CD4-positive, CD25-positive, alpha-beta regulatory T cell (primary cell): ENCODE results near the gene MACROD2. TPM values are rescaled to one million over a fixed set of nuclear protein-coding genes. Genes with fewer than 3 reads are reported as not detected.

Experiments used
- ATAC-seq, 2 donors: fragments of 150-1000 bp; cut with Tn5 transposase; one replicate each; pipeline ENCODE4 v1.10.0; 2021; ENCODE audit warnings: low read depth in 2 of 2, moderate number of reproducible peaks in 2 of 2, moderate library complexity in 1 of 2
- DNase-seq, 3 donors: peaks; one replicate each; pipeline versions ENCODE4 v3.0.0 to v3.0.0-alpha.2; 2012 to 2022; ENCODE audit warnings: mixed read lengths in 1 of 3
- H3K27ac ChIP-seq: one replicate; pipeline ENCODE4 v1.7.0; 2013; ENCODE audit warnings: mild to moderate bottlenecking, low read length; ENCODE audit not compliant: insufficient read depth, poor library complexity, severe bottlenecking
- H3K27me3 ChIP-seq: one replicate; pipeline ENCODE4 v1.7.0; 2013; ENCODE audit warnings: low read length; ENCODE audit not compliant: control insufficient read depth, insufficient read depth
- H3K36me3 ChIP-seq: one replicate; pipeline ENCODE4 v1.7.0; 2013; ENCODE audit warnings: mild to moderate bottlenecking, low read length, moderate library complexity; ENCODE audit not compliant: control insufficient read depth, insufficient read depth
- H3K4me1 ChIP-seq: 2 replicates; pipeline ENCODE4 v1.7.0; 2013; ENCODE audit warnings: mild to moderate bottlenecking, low read length; ENCODE audit not compliant: insufficient read depth, control insufficient read depth, poor library complexity, severe bottlenecking
- H3K4me3 ChIP-seq: one replicate; pipeline ENCODE4 v1.7.0; 2013; ENCODE audit warnings: low read depth, mild to moderate bottlenecking, low read length, moderate library complexity
- H3K9me3 ChIP-seq, 2 experiments: 1 replicate in 1 of 2; 2 replicates in 1 of 2; pipeline ENCODE4 v1.7.0; 2013; ENCODE audit warnings: low read length in 2 of 2, mild to moderate bottlenecking in 1 of 2, moderate library complexity in 1 of 2; ENCODE audit not compliant: control insufficient read depth in 2 of 2
- H3K27ac Mint-ChIP-seq, 3 donors: one replicate each; pipeline ENCODE4 v1.8.0; 2020 to 2022; ENCODE audit warnings: mild to moderate bottlenecking in 3 of 3, mixed read lengths in 3 of 3, moderate library complexity in 2 of 3
- H3K27me3 Mint-ChIP-seq: one replicate; pipeline ENCODE4 v1.8.0; 2022; ENCODE audit warnings: mild to moderate bottlenecking, mixed read lengths
- H3K36me3 Mint-ChIP-seq: one replicate; pipeline ENCODE4 v1.8.0; 2020; ENCODE audit warnings: mixed read lengths
- H3K4me1 Mint-ChIP-seq, 4 donors: one replicate each; pipeline ENCODE4 v1.8.0; 2020 to 2022; ENCODE audit warnings: mixed read lengths in 4 of 4, mild to moderate bottlenecking in 1 of 4
- H3K4me3 Mint-ChIP-seq, 4 donors: one replicate each; pipeline ENCODE4 v1.8.0; 2020 to 2022; ENCODE audit warnings: mild to moderate bottlenecking in 4 of 4, mixed read lengths in 4 of 4, moderate library complexity in 3 of 4
- H3K9me3 Mint-ChIP-seq, 7 donors: one replicate each; pipeline ENCODE4 v1.8.0; 2020 to 2022; ENCODE audit warnings: mixed read lengths in 7 of 7, mild to moderate bottlenecking in 3 of 7, moderate library complexity in 2 of 7
- polyA plus RNA-seq, 4 donors: library from polyadenylated mRNA; unstranded; fragments of 300-500 nt; fragmentation: Illumina TruSeq; gene quantifications; one replicate each; pipeline ENCODE4 v1.2.3, GENCODE V29; 2021
- total RNA-seq: library from RNA; stranded (reverse); gene quantifications from one replicate; pipeline ENCODE4 v1.2.3, GENCODE V29; 2022

Gene MACROD2
- total and polyA plus RNA-seq, 5 donors from 2014 or later, result 1.4 TPM; not detected in 4

- no peaks in the 10 kb centered on the region for H3K36me3 ChIP-seq
- no peaks in the 10 kb centered on the region for H3K4me1 ChIP-seq
- H3K27ac Mint-ChIP-seq, result no peak overlapping the region
- no peaks in the 10 kb centered on the region for H3K4me1 Mint-ChIP-seq
- H3K9me3 Mint-ChIP-seq, result peaks cover 0 to 29% (median 8%) of the 10 kb centered on the region in 7 donors
- H3K27me3 Mint-ChIP-seq, result no peaks in the 10 kb centered on the region
- ATAC-seq, result no peak
- no peaks in the 10 kb centered on the region for H3K27me3 ChIP-seq
- H3K9me3 ChIP-seq, result peaks cover 2 to 5% of the 10 kb centered on the region in 2 experiments
- H3K4me3 Mint-ChIP-seq, result no peak overlapping the region
- DNase-seq, result no peak
- no peak overlapping the region for H3K4me3 ChIP-seq
- no peak overlapping the region for H3K27ac ChIP-seq
- no peaks in the 10 kb centered on the region for H3K36me3 Mint-ChIP-seq
These were observed 1410.8 kb downstream of the MACROD2 start for GRCh38 chr20:15406072-15406471.

- Mint-ChIP-seq H3K9me3 (peaks cover 0 to 9% (median 9%) of the 10 kb centered on the region in 7 donors), H3K4me1 (no peaks in the 10 kb centered on the region), H3K27ac (no peak overlapping the region), H3K4me3 (no peak overlapping the region), H3K36me3 (no peaks in the 10 kb centered on the region), H3K27me3 (no peaks in the 10 kb centered on the region)
- DNase-seq (no peak), ATAC-seq (no peak)
- peaks cover 0 to 4% of the 10 kb centered on the region in 2 experiments for H3K9me3 ChIP-seq
- H3K27ac ChIP-seq, result no peak overlapping the region
- H3K4me1 ChIP-seq, result no peaks in the 10 kb centered on the region
- H3K27me3 ChIP-seq, result no peaks in the 10 kb centered on the region
- no peaks in the 10 kb centered on the region for H3K36me3 ChIP-seq
- no peak overlapping the region for H3K4me3 ChIP-seq
These were observed 1416.5 kb downstream of the MACROD2 start for GRCh38 chr20:15411781-15412180.

- Mint-ChIP-seq H3K4me1 (no peaks in the 10 kb centered on the region), H3K4me3 (no peak overlapping the region)
- ATAC-seq, result no peak
These were observed 1420.6 kb downstream of the MACROD2 start for GRCh38 chr20:15415908-15416307.

GRCh38 chr20:15419856-15420255 is 1424.5 kb downstream of the MACROD2 start:
- H3K27ac Mint-ChIP-seq, result no peak overlapping the region
- H3K36me3 Mint-ChIP-seq, result no peaks in the 10 kb centered on the region
- no peak overlapping the region for H3K27ac ChIP-seq
- no peaks in the 10 kb centered on the region for H3K27me3 ChIP-seq
- no peaks in the 10 kb centered on the region for H3K36me3 ChIP-seq
- no peak overlapping the region for H3K4me3 Mint-ChIP-seq
- no peak for ATAC-seq
- no peak for DNase-seq
- H3K27me3 Mint-ChIP-seq, result no peaks in the 10 kb centered on the region
- H3K4me3 ChIP-seq, result no peak overlapping the region
- no peaks in the 10 kb centered on the region for H3K4me1 Mint-ChIP-seq
- no peaks in the 10 kb centered on the region for H3K4me1 ChIP-seq
- peaks cover 4 to 17% (median 10%) of the 10 kb centered on the region in 7 donors for H3K9me3 Mint-ChIP-seq
- H3K9me3 ChIP-seq, result no peaks in the 10 kb centered on the region

More at GRCh38 chr20:15415908-15416307, 1420.6 kb downstream of the MACROD2 start:
- Histone ChIP-seq H3K9me3 (no peaks in the 10 kb centered on the region), H3K27me3 (no peaks in the 10 kb centered on the region), H3K27ac (no peak overlapping the region), H3K36me3 (no peaks in the 10 kb centered on the region), H3K4me3 (no peak overlapping the region), H3K4me1 (no peaks in the 10 kb centered on the region)
- H3K27ac Mint-ChIP-seq, result no peak overlapping the region
- H3K9me3 Mint-ChIP-seq, result peaks cover 0 to 12% (median 6%) of the 10 kb centered on the region in 7 donors
- H3K27me3 Mint-ChIP-seq, result no peaks in the 10 kb centered on the region
- no peak for DNase-seq
- H3K36me3 Mint-ChIP-seq, result no peaks in the 10 kb centered on the region

GRCh38 chr20:15422966-15423365 is 1427.7 kb downstream of the MACROD2 start:
- Mint-ChIP-seq H3K4me1 (no peaks in the 10 kb centered on the region), H3K9me3 (peaks cover 1 to 18% (median 13%) of the 10 kb centered on the region in 7 donors), H3K4me3 (no peak overlapping the region), H3K27me3 (no peaks in the 10 kb centered on the region), H3K27ac (no peak overlapping the region), H3K36me3 (no peaks in the 10 kb centered on the region)
- H3K9me3 ChIP-seq, result no peaks in the 10 kb centered on the region
- no peaks in the 10 kb centered on the region for H3K4me1 ChIP-seq
- ATAC-seq, result no peak
- no peak for DNase-seq
- no peak overlapping the region for H3K4me3 ChIP-seq
- no peaks in the 10 kb centered on the region for H3K27me3 ChIP-seq
- H3K27ac ChIP-seq, result no peak overlapping the region
- no peaks in the 10 kb centered on the region for H3K36me3 ChIP-seq

- Histone ChIP-seq H3K9me3 (no peaks in the 10 kb centered on the region), H3K27ac (no peak overlapping the region), H3K36me3 (no peaks in the 10 kb centered on the region), H3K4me3 (no peak overlapping the region), H3K4me1 (no peaks in the 10 kb centered on the region), H3K27me3 (no peaks in the 10 kb centered on the region)
- Mint-ChIP-seq H3K4me3 (no peak overlapping the region), H3K36me3 (no peaks in the 10 kb centered on the region), H3K27me3 (no peaks in the 10 kb centered on the region), H3K27ac (no peak overlapping the region), H3K4me1 (no peaks in the 10 kb centered on the region), H3K9me3 (peaks cover 0 to 20% (median 5%) of the 10 kb centered on the region in 7 donors)
- DNase-seq (no peak), ATAC-seq (no peak)
These were observed 1444.2 kb downstream of the MACROD2 start for GRCh38 chr20:15439551-15439950.

- H3K4me3 Mint-ChIP-seq, result no peak overlapping the region
- DNase-seq (no peak), ATAC-seq (no peak)
- Histone ChIP-seq H3K27me3 (no peaks in the 10 kb centered on the region), H3K4me1 (no peaks in the 10 kb centered on the region), H3K9me3 (no peaks in the 10 kb centered on the region), H3K4me3 (no peak overlapping the region), H3K36me3 (no peaks in the 10 kb centered on the region), H3K27ac (no peak overlapping the region)
- H3K36me3 Mint-ChIP-seq, result no peaks in the 10 kb centered on the region
- no peaks in the 10 kb centered on the region for H3K4me1 Mint-ChIP-seq
- no peaks in the 10 kb centered on the region for H3K27me3 Mint-ChIP-seq
- peaks cover 0 to 18% (median 5%) of the 10 kb centered on the region in 7 donors for H3K9me3 Mint-ChIP-seq
- no peak overlapping the region for H3K27ac Mint-ChIP-seq
These were observed 1444.9 kb downstream of the MACROD2 start for GRCh38 chr20:15440049-15440820.
